SK-N-SH treated with all-trans-retinoic acid at 6 μM for 48 hours (cell line): ENCODE measurements around the gene FIBCD1.

Experiments
- ATAC-seq: fragments of 200-7000 bp; cut with Tn5 transposase; 3 replicates; pipeline ENCODE4 v1.9.1; 2020; ENCODE audit warnings: mild to moderate bottlenecking, moderate library complexity
- ARNTL ChIP-seq: fragments of 450-650 bp; formaldehyde crosslinking; IDR thresholded peaks from 2 replicates; pipeline ENCODE4 v1.5.0; 2020; ENCODE audit warnings: low read depth, mild to moderate bottlenecking, moderate library complexity, borderline replicate concordance
- BACH2 ChIP-seq: fragments of 250-450 bp; sonication (Bioruptor Pico); IDR thresholded peaks from 2 replicates; pipeline ENCODE4 v1.9.0; 2021; ENCODE audit warnings: mild to moderate bottlenecking, borderline replicate concordance
- GLIS3 ChIP-seq: fragments of 250-450 bp; sonication (Bioruptor Pico); IDR thresholded peaks from 2 replicates; pipeline ENCODE4 v1.5.0; 2020; ENCODE audit warnings: mild to moderate bottlenecking, moderate library complexity
- ISL1 ChIP-seq: fragments of 250-450 bp; sonication (Bioruptor Pico); IDR thresholded peaks from 2 replicates; pipeline ENCODE4 v2.1.2; 2022; ENCODE audit warnings: mild to moderate bottlenecking, moderate library complexity
- OSR1 ChIP-seq: fragments of 250-450 bp; sonication (Bioruptor Pico); IDR thresholded peaks from 2 replicates; pipeline ENCODE4 v1.8.0; 2022; ENCODE audit warnings: moderate library complexity, mild to moderate bottlenecking, inconsistent platforms
- PPARA ChIP-seq: fragments of 250-450 bp; sonication (Bioruptor Pico); IDR thresholded peaks from 2 replicates; pipeline ENCODE4 v1.5.0; 2020; ENCODE audit warnings: mild to moderate bottlenecking, borderline replicate concordance
- RARB ChIP-seq: fragments of 250-450 bp; sonication (Bioruptor Pico); IDR thresholded peaks from 2 replicates; pipeline ENCODE4 v1.8.0; 2021; ENCODE audit warnings: mild to moderate bottlenecking, moderate library complexity
- SNAI2 ChIP-seq: fragments of 250-450 bp; sonication (Bioruptor Pico); IDR thresholded peaks from 2 replicates; pipeline ENCODE4 v1.5.0; 2020; ENCODE audit warnings: mild to moderate bottlenecking, moderate library complexity
- TOX ChIP-seq: fragments of 250-450 bp; sonication (Bioruptor Pico); IDR thresholded peaks from 2 replicates; pipeline ENCODE4 v1.8.0; 2021; ENCODE audit warnings: mild to moderate bottlenecking, moderate library complexity, borderline replicate concordance
- ZFP3 ChIP-seq: fragments of 250-450 bp; sonication (Bioruptor Pico); IDR thresholded peaks from 2 replicates; pipeline ENCODE4 v1.5.0; 2020; ENCODE audit warnings: mild to moderate bottlenecking, moderate library complexity
- ZFP30 ChIP-seq: fragments of 450-650 bp; formaldehyde crosslinking; IDR thresholded peaks from 2 replicates; pipeline ENCODE4 v1.5.0; 2022; ENCODE audit warnings: mild to moderate bottlenecking, moderate library complexity
- ZNF565 ChIP-seq: fragments of 450-650 bp; formaldehyde crosslinking; conservative IDR thresholded peaks from 2 replicates; pipeline ENCODE4 v1.5.0; 2020; ENCODE audit warnings: low read depth, mild to moderate bottlenecking, moderate library complexity
- ZNF70 ChIP-seq: fragments of 450-650 bp; formaldehyde crosslinking; IDR thresholded peaks from 2 replicates; pipeline ENCODE4 v1.5.0; 2020; ENCODE audit warnings: mild to moderate bottlenecking, moderate library complexity
- ZNF8 ChIP-seq: fragments of 450-650 bp; formaldehyde crosslinking; IDR thresholded peaks from 2 replicates; pipeline ENCODE4 v1.5.0; 2020; ENCODE audit warnings: mild to moderate bottlenecking, moderate library complexity
- TF ChIP-seq, protein P1 (sequence below): fragments of 250-450 bp; sonication (Bioruptor Pico); IDR thresholded peaks from 2 replicates; pipeline ENCODE4 v1.8.0; 2020; ENCODE audit warnings: mild to moderate bottlenecking, moderate library complexity, borderline replicate concordance
- TF ChIP-seq, protein P2 (sequence below): fragments of 250-450 bp; sonication (Bioruptor Pico); IDR thresholded peaks from 2 replicates; pipeline ENCODE4 v1.8.0; 2021; ENCODE audit warnings: low read depth, mild to moderate bottlenecking, moderate library complexity, borderline replicate concordance
- TF ChIP-seq, protein P3 (sequence below): fragments of 250-450 bp; sonication (Bioruptor Pico); IDR thresholded peaks from 2 replicates; pipeline ENCODE4 v1.5.1; 2021; ENCODE audit warnings: mild to moderate bottlenecking, moderate library complexity
- TF ChIP-seq, protein P4 (sequence below): fragments of 250-450 bp; sonication (Bioruptor Pico); IDR thresholded peaks from 2 replicates; pipeline ENCODE4 v1.5.1; 2020; ENCODE audit warnings: low read depth, mild to moderate bottlenecking, moderate library complexity

The FIBCD1 gene

DNA sequence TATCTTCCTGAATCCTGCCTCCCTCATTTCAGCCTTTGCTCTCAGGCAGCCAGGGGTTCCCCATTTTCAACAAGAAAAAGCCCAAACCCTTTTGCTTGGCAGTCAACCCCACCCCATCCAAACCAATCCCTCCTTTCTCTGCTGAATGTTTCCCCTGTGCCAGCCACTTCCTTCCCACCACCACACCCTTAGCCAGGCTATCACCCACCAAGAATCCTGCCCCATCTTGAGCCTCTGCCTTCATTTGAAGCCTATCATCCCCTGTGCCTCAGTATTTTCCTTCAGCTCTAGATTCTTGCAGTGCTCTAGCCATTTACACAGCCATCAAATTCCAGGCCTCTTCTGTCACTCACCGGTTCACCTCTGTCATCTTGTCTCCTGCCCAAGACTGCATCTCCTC is 15.3 kb upstream of the FIBCD1 start:
- TF ChIP-seq, protein P1, sequence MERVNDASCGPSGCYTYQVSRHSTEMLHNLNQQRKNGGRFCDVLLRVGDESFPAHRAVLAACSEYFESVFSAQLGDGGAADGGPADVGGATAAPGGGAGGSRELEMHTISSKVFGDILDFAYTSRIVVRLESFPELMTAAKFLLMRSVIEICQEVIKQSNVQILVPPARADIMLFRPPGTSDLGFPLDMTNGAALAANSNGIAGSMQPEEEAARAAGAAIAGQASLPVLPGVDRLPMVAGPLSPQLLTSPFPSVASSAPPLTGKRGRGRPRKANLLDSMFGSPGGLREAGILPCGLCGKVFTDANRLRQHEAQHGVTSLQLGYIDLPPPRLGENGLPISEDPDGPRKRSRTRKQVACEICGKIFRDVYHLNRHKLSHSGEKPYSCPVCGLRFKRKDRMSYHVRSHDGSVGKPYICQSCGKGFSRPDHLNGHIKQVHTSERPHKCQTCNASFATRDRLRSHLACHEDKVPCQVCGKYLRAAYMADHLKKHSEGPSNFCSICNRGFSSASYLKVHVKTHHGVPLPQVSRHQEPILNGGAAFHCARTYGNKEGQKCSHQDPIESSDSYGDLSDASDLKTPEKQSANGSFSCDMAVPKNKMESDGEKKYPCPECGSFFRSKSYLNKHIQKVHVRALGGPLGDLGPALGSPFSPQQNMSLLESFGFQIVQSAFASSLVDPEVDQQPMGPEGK (CRISPR knock-in tag), result no peak
- TF ChIP-seq OSR1 (CRISPR knock-in tag) (no peak), ZFP3 (CRISPR knock-in tag) (no peak), TOX (CRISPR knock-in tag) (no peak)
- TF ChIP-seq, protein P2, sequence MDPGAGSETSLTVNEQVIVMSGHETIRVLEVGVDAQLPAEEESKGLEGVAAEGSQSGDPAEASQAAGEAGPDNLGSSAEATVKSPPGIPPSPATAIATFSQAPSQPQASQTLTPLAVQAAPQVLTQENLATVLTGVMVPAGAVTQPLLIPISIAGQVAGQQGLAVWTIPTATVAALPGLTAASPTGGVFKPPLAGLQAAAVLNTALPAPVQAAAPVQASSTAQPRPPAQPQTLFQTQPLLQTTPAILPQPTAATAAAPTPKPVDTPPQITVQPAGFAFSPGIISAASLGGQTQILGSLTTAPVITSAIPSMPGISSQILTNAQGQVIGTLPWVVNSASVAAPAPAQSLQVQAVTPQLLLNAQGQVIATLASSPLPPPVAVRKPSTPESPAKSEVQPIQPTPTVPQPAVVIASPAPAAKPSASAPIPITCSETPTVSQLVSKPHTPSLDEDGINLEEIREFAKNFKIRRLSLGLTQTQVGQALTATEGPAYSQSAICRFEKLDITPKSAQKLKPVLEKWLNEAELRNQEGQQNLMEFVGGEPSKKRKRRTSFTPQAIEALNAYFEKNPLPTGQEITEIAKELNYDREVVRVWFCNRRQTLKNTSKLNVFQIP (CRISPR knock-in tag), result no peak
- ATAC-seq, result no peak

DNA sequence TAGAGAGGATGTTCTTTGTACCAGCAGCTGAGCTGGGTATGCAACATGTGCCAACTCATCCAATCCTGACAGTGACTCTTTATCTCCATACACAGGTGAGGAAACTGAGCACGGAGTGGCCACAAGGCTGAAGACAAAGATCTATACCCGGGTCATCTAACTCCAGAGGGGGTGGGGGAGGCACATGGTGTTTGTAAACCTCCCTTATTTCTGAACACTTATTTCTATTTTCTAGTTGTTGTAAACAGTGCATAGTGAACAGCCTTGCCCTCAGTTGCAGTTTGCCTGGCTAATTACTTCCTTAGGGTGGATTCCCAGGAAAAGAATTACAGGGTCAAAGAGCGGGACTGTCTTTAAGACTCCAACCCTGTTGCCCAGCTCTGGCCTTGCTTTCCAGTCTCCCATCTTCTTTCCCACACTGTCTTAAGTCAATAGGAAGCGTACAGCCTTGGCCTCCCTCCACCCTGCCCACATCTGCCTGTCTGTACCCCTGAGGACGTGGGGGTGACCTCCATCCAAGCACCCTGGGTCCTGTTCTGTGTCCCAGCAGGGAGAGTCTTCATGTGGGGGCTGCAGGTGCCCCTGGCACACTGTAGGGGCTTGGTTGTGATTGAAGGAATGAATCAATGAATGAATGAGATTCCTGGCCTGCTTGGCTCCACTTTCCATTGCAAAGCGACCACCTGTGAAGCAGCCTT is 13.2 kb upstream of the FIBCD1 start:
- TF ChIP-seq RARB (CRISPR knock-in tag) (no peak), GLIS3 (CRISPR knock-in tag) (no peak), SNAI2 (CRISPR knock-in tag) (no peak), ZFP3 (CRISPR knock-in tag) (no peak), ISL1 (CRISPR knock-in tag) (no peak), TOX (CRISPR knock-in tag) (no peak), ZFP30 (CRISPR knock-in tag) (no peak), PPARA (CRISPR knock-in tag) (no peak)
- TF ChIP-seq, protein P1 (CRISPR knock-in tag), result no peak
- TF ChIP-seq, protein P3, sequence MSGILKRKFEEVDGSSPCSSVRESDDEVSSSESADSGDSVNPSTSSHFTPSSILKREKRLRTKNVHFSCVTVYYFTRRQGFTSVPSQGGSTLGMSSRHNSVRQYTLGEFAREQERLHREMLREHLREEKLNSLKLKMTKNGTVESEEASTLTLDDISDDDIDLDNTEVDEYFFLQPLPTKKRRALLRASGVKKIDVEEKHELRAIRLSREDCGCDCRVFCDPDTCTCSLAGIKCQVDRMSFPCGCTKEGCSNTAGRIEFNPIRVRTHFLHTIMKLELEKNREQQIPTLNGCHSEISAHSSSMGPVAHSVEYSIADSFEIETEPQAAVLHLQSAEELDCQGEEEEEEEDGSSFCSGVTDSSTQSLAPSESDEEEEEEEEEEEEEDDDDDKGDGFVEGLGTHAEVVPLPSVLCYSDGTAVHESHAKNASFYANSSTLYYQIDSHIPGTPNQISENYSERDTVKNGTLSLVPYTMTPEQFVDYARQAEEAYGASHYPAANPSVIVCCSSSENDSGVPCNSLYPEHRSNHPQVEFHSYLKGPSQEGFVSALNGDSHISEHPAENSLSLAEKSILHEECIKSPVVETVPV (CRISPR knock-in tag), result no peak
- TF ChIP-seq, protein P2 (CRISPR knock-in tag), result no peak
- no peak for ATAC-seq

DNA sequence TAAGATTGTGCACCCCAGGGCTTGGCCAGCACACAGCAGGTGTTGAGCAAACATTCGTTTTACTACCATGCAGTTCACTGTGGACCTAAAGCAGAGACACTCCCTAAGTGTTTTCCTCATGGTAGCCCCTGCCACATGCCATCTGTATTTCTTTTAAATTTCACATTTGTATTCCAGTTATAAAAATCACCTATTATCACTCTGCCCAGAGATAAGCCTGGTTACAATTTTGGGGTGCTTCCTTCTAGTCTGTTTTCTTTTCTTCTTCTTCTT is 10.9 kb upstream of the FIBCD1 start:
- TF ChIP-seq BACH2, result no peak
- no peak for TF ChIP-seq SNAI2 (CRISPR knock-in tag)
- TF ChIP-seq, protein P3 (CRISPR knock-in tag), result no peak
- TF ChIP-seq GLIS3 (CRISPR knock-in tag), result no peak
- TF ChIP-seq RARB (CRISPR knock-in tag), result no peak
- TF ChIP-seq, protein P4, sequence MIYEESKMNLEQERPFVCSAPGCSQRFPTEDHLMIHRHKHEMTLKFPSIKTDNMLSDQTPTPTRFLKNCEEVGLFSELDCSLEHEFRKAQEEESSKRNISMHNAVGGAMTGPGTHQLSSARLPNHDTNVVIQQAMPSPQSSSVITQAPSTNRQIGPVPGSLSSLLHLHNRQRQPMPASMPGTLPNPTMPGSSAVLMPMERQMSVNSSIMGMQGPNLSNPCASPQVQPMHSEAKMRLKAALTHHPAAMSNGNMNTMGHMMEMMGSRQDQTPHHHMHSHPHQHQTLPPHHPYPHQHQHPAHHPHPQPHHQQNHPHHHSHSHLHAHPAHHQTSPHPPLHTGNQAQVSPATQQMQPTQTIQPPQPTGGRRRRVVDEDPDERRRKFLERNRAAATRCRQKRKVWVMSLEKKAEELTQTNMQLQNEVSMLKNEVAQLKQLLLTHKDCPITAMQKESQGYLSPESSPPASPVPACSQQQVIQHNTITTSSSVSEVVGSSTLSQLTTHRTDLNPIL (CRISPR knock-in tag), result no peak
- no peak for TF ChIP-seq ZFP3 (CRISPR knock-in tag)
- TF ChIP-seq ISL1 (CRISPR knock-in tag), result no peak
- no peak for TF ChIP-seq ARNTL
- no peak for TF ChIP-seq ZFP30 (CRISPR knock-in tag)
- TF ChIP-seq, protein P2 (CRISPR knock-in tag), result no peak
- no peak for TF ChIP-seq ZNF565
- TF ChIP-seq ZNF70 (CRISPR knock-in tag), result no peak
- no peak for TF ChIP-seq ZNF8
- no peak for TF ChIP-seq OSR1 (CRISPR knock-in tag)
- TF ChIP-seq, all 23 proteins: peak for 0
- no peak for ATAC-seq
